ENCODE data around the gene GNAS. TPM values are rescaled to one million over a fixed set of nuclear protein-coding genes. Genes with fewer than 3 reads are reported as not detected.

The GNAS gene
- total and polyA plus RNA-seq, 10 of the 15 experiments (the other 5 are each of a cell fraction or from before 2014, with no cell fraction given): 209 to 950 (median 394) TPM

GRCh38 chr20:58905236-58905635, 52.7 kb downstream of the GNAS start:
- Histone ChIP-seq H3K9me3 (replicated peaks; ENCODE audit: control insufficient read depth, insufficient read depth, low read length) (no peaks in the 10 kb centered on the region), H2AFZ (ENCODE audit: control insufficient read depth, low read depth, low read length) (no peak overlapping the region), H4K20me1 (ENCODE audit: control insufficient read depth, insufficient read depth) (no peaks in the 10 kb centered on the region), H3K9ac (ENCODE audit: control insufficient read depth, insufficient read depth, low read length) (no peak overlapping the region), H3K27me3 (replicated peaks in 1 of 2; ENCODE audit: control insufficient read depth in 2 of 2, insufficient read depth in 2 of 2, low read length in 1 of 2) (no peaks in the 10 kb centered on the region), H3K4me3 (no peak overlapping the region), H3K4me2 (ENCODE audit: control insufficient read depth, insufficient read depth) (no peak overlapping the region), H3K4me1 (ENCODE audit: control insufficient read depth, insufficient read depth, low read length) (peaks cover 48% of the 10 kb centered on the region), H3K79me2 (ENCODE audit: control insufficient read depth, insufficient read depth, low read length) (peaks cover 43% of the 10 kb centered on the region), H3K27ac (ENCODE audit: control insufficient read depth, insufficient read depth) (no peak overlapping the region), H3K36me3 (ENCODE audit: control insufficient read depth in 2 of 2, insufficient read depth in 2 of 2, low read length in 1 of 2) (peaks cover 22 to 59% of the 10 kb centered on the region in 2 experiments)
- in situ Hi-C loops (cut with MboI) (loop anchor here (5.0 kb wide), 1 partner anchor 77 kb away; the partner anchor contains the start of gene NELFCD), intact Hi-C loops (cut with micrococcal nuclease; ENCODE audit: unreplicated experiment) (loop anchor here (5.0 kb wide), 1 partner anchor 127 kb away; the partner anchor contains the start of gene ATP5F1E)
- ChIA-PET RAD21 (ENCODE audit: unreplicated experiment) (interaction anchor here (1.7 to 1.9 kb wide), 2 partner anchors 73 to 124 kb away, joined by 4 to 5 read pairs; no protein-coding TSS in a partner anchor), CTCF (interaction anchor here (0.9 to 1.2 kb wide), 2 partner anchors 19 to 57 kb away, joined by 4 to 5 read pairs; no protein-coding TSS in a partner anchor), SMC1A (ENCODE audit: uncharacterized antibody, unreplicated experiment) (interaction anchor here (1.2 to 1.7 kb wide), 2 partner anchors 74 to 138 kb away, joined by 3 to 4 read pairs; no protein-coding TSS in a partner anchor), POLR2A (interaction anchor here (0.5 to 1.2 kb wide), 3 partner anchors 9 to 35 kb away, joined by 3 read pairs; no protein-coding TSS in a partner anchor)
- BruUV-seq (replicated peaks): no TSS peak
- WGBS (ENCODE audit: insufficient coverage, insufficient replicate concordance, low lambda C conversion rate, missing lambda C conversion rate): 97% methylated on average over 6 of the region's 6 CpGs
- ATAC-seq (no peak), DNase-seq (ENCODE audit: low read depth, low spot score) (no peak), FAIRE-seq (no peak)
- TF ChIP-seq MXI1 (IDR thresholded peaks at IDR 0.05; ENCODE audit: low read depth, low read length) (no peak), GATAD2B (conservative IDR thresholded peaks at IDR 0.05; ENCODE audit: low read depth) (no peak), BCLAF1 (IDR thresholded peaks at IDR 0.05) (no peak), SIN3A (IDR thresholded peaks at IDR 0.05; ENCODE audit: low read depth, low read length) (no peak), NR2C1 (IDR thresholded peaks at IDR 0.05) (no peak), CREB1 (IDR thresholded peaks at IDR 0.05; ENCODE audit: low read depth) (no peak), SMC3 (IDR thresholded peaks at IDR 0.05; ENCODE audit: borderline replicate concordance, low read length) (no peak), POLR2AphosphoS5 (IDR thresholded peaks at IDR 0.05; ENCODE audit: low read length) (no peak), NFYA (IDR thresholded peaks at IDR 0.05; ENCODE audit: borderline replicate concordance, low read depth, low read length) (no peak), MEF2B (IDR thresholded peaks at IDR 0.05; ENCODE audit: partially characterized antibody, poor library complexity, severe bottlenecking) (no peak), RCOR1 (conservative IDR thresholded peaks at IDR 0.05; ENCODE audit: low read depth, low read length) (no peak), IKZF2 (IDR thresholded peaks at IDR 0.05) (no peak)
